Tibial artery (tissue), 4 donors: ENCODE results near the gene SNX8.

Experiments used
- DNase-seq, 2 donors: peaks; one replicate each; pipeline ENCODE4 v3.0.0-alpha.2; 2019
- H3K27ac ChIP-seq, 2 donors: fragments of 200-600 bp; sonication (generic) in 1 of 2; 1 replicate in 1 of 2; 2 replicates in 1 of 2; pipeline ENCODE4 v1.5.1; 2018 to 2019; ENCODE audit warnings: mild to moderate bottlenecking in 1 of 2
- H3K27me3 ChIP-seq, 2 donors: fragments of 200-600 bp; sonication (generic) in 1 of 2; one replicate each; pipeline versions ENCODE4 v1.5.1 to v1.6.0; 2016 to 2019
- H3K36me3 ChIP-seq, 3 donors: fragments of 200-600 bp; sonication (generic) in 2 of 3; one replicate each; pipeline ENCODE4 v1.5.1; 2016 to 2019; ENCODE audit warnings: mild to moderate bottlenecking in 2 of 3
- H3K4me1 ChIP-seq, 4 donors: fragments of 200-600 bp; sonication (generic) in 2 of 4; 1 replicate in 3 of 4; 2 replicates in 1 of 4; pipeline ENCODE4 v1.5.1; 2016 to 2019
- H3K4me3 ChIP-seq, 2 donors: fragments of 200-600 bp; sonication (generic) in 1 of 2; 1 replicate in 1 of 2; 2 replicates in 1 of 2; pipeline ENCODE4 v1.5.1; 2018 to 2019; ENCODE audit warnings: mild to moderate bottlenecking in 2 of 2
- H3K9me3 ChIP-seq, 3 donors: fragments of 200-600 bp; sonication (generic) in 1 of 3; one replicate each; pipeline ENCODE4 v1.5.1; 2016 to 2019
- intact Hi-C: fragments of 100-400 bp; cut with DNase I; formaldehyde crosslinking; loops from one replicate; pipeline ENCODE4 v1.15.0; 2023; ENCODE audit warnings: low total_unique reads
- TF ChIP-seq, protein P1 (sequence below), 2 experiments: fragments of 200-600 bp in 1 of 2; fragments of 450-650 bp in 1 of 2; IDR thresholded peaks; one replicate each; pipeline ENCODE4 v1.5.1; 2017 to 2019; ENCODE audit warnings: antibody characterized with exemption in 2 of 2, mild to moderate bottlenecking in 1 of 2, moderate library complexity in 1 of 2

The SNX8 gene

DNA sequence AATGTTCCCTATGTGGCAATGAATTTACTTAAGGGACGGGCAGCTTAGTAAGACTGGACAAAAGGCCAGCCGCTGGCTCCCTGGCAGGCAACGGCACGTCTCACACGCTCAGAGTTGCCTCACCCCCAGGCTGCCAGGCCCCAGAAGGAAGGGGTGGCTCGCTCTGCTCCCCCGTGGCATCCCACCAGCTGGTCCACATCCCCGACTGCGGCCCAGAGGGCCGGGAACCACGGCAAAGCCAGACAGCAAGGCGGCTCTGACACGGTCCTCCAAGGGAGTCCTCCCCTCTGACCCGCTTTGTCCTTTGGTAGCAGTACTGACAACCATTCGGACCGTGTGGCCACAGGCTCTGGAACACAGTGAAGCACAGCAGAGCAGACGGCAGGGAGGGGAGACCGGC, 38.1 kb downstream of the SNX8 start:
- DNase-seq, result no peak
- peaks cover 12 to 53% (median 20%) of the 10 kb centered on the region in 3 donors for H3K36me3 ChIP-seq
- H3K27me3 ChIP-seq, result no peaks in the 10 kb centered on the region
- H3K4me3 ChIP-seq, result no peak overlapping the region
- no peak overlapping the region for H3K27ac ChIP-seq
- H3K9me3 ChIP-seq, result no peaks in the 10 kb centered on the region
- TF ChIP-seq, protein P1, sequence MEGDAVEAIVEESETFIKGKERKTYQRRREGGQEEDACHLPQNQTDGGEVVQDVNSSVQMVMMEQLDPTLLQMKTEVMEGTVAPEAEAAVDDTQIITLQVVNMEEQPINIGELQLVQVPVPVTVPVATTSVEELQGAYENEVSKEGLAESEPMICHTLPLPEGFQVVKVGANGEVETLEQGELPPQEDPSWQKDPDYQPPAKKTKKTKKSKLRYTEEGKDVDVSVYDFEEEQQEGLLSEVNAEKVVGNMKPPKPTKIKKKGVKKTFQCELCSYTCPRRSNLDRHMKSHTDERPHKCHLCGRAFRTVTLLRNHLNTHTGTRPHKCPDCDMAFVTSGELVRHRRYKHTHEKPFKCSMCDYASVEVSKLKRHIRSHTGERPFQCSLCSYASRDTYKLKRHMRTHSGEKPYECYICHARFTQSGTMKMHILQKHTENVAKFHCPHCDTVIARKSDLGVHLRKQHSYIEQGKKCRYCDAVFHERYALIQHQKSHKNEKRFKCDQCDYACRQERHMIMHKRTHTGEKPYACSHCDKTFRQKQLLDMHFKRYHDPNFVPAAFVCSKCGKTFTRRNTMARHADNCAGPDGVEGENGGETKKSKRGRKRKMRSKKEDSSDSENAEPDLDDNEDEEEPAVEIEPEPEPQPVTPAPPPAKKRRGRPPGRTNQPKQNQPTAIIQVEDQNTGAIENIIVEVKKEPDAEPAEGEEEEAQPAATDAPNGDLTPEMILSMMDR (IDR thresholded peaks at IDR 0.05), result no peak
- H3K4me1 ChIP-seq, result no peaks in the 10 kb centered on the region
- intact Hi-C loops, result loop anchor here (10.0 kb wide), 1 partner anchor 1021 kb away; no protein-coding TSS in a partner anchor

DNA sequence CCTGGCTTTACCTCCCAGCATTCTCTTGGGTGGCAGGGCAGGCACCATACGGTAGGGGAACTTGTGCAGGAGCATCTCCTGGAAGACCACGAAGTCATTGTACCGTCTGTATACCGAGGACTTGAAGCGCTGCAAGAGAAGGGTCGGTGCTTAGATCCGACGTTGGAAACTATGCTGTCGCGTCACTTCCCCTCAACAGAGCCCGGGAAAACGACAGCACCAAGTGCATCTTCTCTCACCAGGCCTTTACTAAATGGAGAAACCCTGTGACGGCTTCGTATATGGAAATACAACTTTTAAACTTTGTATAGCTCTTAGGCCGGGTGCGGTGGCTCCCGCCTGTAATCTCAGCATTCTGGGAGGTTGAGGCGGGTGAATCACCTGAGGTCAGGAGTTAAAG, 39.1 kb downstream of the SNX8 start:
- Histone ChIP-seq H3K27ac (no peak overlapping the region), H3K27me3 (no peaks in the 10 kb centered on the region), H3K4me3 (no peak overlapping the region), H3K9me3 (no peaks in the 10 kb centered on the region), H3K36me3 (peaks cover 12 to 55% (median 29%) of the 10 kb centered on the region in 3 donors), H3K4me1 (no peaks in the 10 kb centered on the region)
- TF ChIP-seq, protein P1 (IDR thresholded peaks at IDR 0.05), result no peak
- DNase-seq, result no peak
- intact Hi-C loops, result loop anchor here (10.0 kb wide), 1 partner anchor 1020 kb away; no protein-coding TSS in a partner anchor

- Histone ChIP-seq H3K4me3 (no peak overlapping the region), H3K9me3 (no peaks in the 10 kb centered on the region), H3K4me1 (no peaks in the 10 kb centered on the region), H3K27ac (no peak overlapping the region), H3K36me3 (peaks cover 12 to 58% (median 32%) of the 10 kb centered on the region in 3 donors), H3K27me3 (no peaks in the 10 kb centered on the region)
- no peak for DNase-seq
- TF ChIP-seq, protein P1 (IDR thresholded peaks at IDR 0.05), result no peak
- intact Hi-C loops, result loop anchor here (10.0 kb wide), 1 partner anchor 1020 kb away; no protein-coding TSS in a partner anchor
Measured at GRCh38 chr7:2274666-2275065, 39.6 kb downstream of the SNX8 start.

- H3K4me3 ChIP-seq, result no peak overlapping the region
- TF ChIP-seq, protein P1 (IDR thresholded peaks at IDR 0.05), result no peak
- H3K27ac ChIP-seq, result no peak overlapping the region
- DNase-seq, result no peak
- peaks cover 12 to 59% (median 32%) of the 10 kb centered on the region in 3 donors for H3K36me3 ChIP-seq
- no peaks in the 10 kb centered on the region for H3K27me3 ChIP-seq
- intact Hi-C loops, result loop anchor here (10.0 kb wide), 1 partner anchor 1019 kb away; no protein-coding TSS in a partner anchor
- no peaks in the 10 kb centered on the region for H3K9me3 ChIP-seq
- H3K4me1 ChIP-seq, result no peaks in the 10 kb centered on the region
Measured at GRCh38 chr7:2273866-2274265, 40.4 kb downstream of the SNX8 start.

- Histone ChIP-seq H3K4me1 (no peaks in the 10 kb centered on the region), H3K27me3 (no peaks in the 10 kb centered on the region), H3K4me3 (no peak overlapping the region), H3K36me3 (peaks cover 12 to 50% (median 27%) of the 10 kb centered on the region in 3 donors), H3K27ac (no peak overlapping the region), H3K9me3 (no peaks in the 10 kb centered on the region)
- no peak for DNase-seq
- TF ChIP-seq, protein P1 (IDR thresholded peaks at IDR 0.05), result no peak
- intact Hi-C loops, result loop anchor here (10.0 kb wide), 1 partner anchor 1017 kb away; no protein-coding TSS in a partner anchor
Measured at GRCh38 chr7:2272031-2272430, 42.2 kb downstream of the SNX8 start.
